ENCODE data around the gene DXO.
"Not testable (repeated sequence)": the region's sequence is repeated elsewhere in the genome, so short reads cannot be mapped to it uniquely, and the experiment has no call there.

Gene DXO

GRCh38 chr6:32002546-32003268 lies 30.8 kb upstream of the DXO start:
- H3K9ac ChIP-seq (ENCODE audit: low read depth, low read length); H3K36me3 ChIP-seq (ENCODE audit: insufficient read depth, low read length); H3K9me3 ChIP-seq (ENCODE audit: control insufficient read depth, insufficient read depth, low read length); H3K4me1 ChIP-seq (ENCODE audit: insufficient read depth, low read length): not testable (repeated sequence)

- not testable (repeated sequence) for H3K36me3 ChIP-seq (ENCODE audit: insufficient read depth, low read length); H3K4me1 ChIP-seq (ENCODE audit: insufficient read depth, low read length); H3K9ac ChIP-seq (ENCODE audit: low read depth, low read length); H3K9me3 ChIP-seq (ENCODE audit: control insufficient read depth, insufficient read depth, low read length)
These were observed 24.4 kb upstream of the DXO start for GRCh38 chr6:31996385-31996784.

GRCh38 chr6:31994421-31994820 lies 22.5 kb upstream of the DXO start:
- H3K9ac ChIP-seq (ENCODE audit: low read depth, low read length); H3K4me1 ChIP-seq (ENCODE audit: insufficient read depth, low read length); H3K9me3 ChIP-seq (ENCODE audit: control insufficient read depth, insufficient read depth, low read length); H3K36me3 ChIP-seq (ENCODE audit: insufficient read depth, low read length): not testable (repeated sequence)

- not testable (repeated sequence) for H3K9ac ChIP-seq (ENCODE audit: low read depth, low read length); H3K4me1 ChIP-seq (ENCODE audit: insufficient read depth, low read length); H3K9me3 ChIP-seq (ENCODE audit: control insufficient read depth, insufficient read depth, low read length); H3K36me3 ChIP-seq (ENCODE audit: insufficient read depth, low read length)
These were observed 17.4 kb upstream of the DXO start for GRCh38 chr6:31989363-31989762.

- not testable (repeated sequence) for H3K9me3 ChIP-seq (ENCODE audit: control insufficient read depth, insufficient read depth, low read length); H3K36me3 ChIP-seq (ENCODE audit: insufficient read depth, low read length); H3K4me1 ChIP-seq (ENCODE audit: insufficient read depth, low read length); H3K9ac ChIP-seq (ENCODE audit: low read depth, low read length)
These were observed 9.8 kb upstream of the DXO start, which contains the start of gene C4A for GRCh38 chr6:31981744-31982143. C4A (plus strand) TSS chr6:31982057; CDS start chr6:31982108, 51 bp downstream.

GRCh38 chr6:31980998-31981397 lies 9.1 kb upstream of the DXO start:
- H3K4me1 ChIP-seq (ENCODE audit: insufficient read depth, low read length); H3K9ac ChIP-seq (ENCODE audit: low read depth, low read length); H3K36me3 ChIP-seq (ENCODE audit: insufficient read depth, low read length); H3K9me3 ChIP-seq (ENCODE audit: control insufficient read depth, insufficient read depth, low read length): not testable (repeated sequence)

- not testable (repeated sequence) for H3K9ac ChIP-seq (ENCODE audit: low read depth, low read length); H3K9me3 ChIP-seq (ENCODE audit: control insufficient read depth, insufficient read depth, low read length); H3K4me1 ChIP-seq (ENCODE audit: insufficient read depth, low read length); H3K36me3 ChIP-seq (ENCODE audit: insufficient read depth, low read length)
These were observed 8.4 kb upstream of the DXO start for GRCh38 chr6:31980195-31980876.

GRCh38 chr6:31979238-31979898 lies 7.4 kb upstream of the DXO start:
- H3K4me1 ChIP-seq (ENCODE audit: insufficient read depth, low read length): no peaks in the 10 kb centered on the region
- H3K36me3 ChIP-seq (ENCODE audit: insufficient read depth, low read length): no peaks in the 10 kb centered on the region
- H3K9ac ChIP-seq (ENCODE audit: low read depth, low read length): no peak overlapping the region
- no peaks in the 10 kb centered on the region; the same call in 1 of the 2 replicates for H3K9me3 ChIP-seq (ENCODE audit: control insufficient read depth, insufficient read depth, low read length)

GRCh38 chr6:31978831-31979230 lies 6.9 kb upstream of the DXO start:
- Histone ChIP-seq H3K4me1 (ENCODE audit: insufficient read depth, low read length) (no peaks in the 10 kb centered on the region), H3K9ac (ENCODE audit: low read depth, low read length) (no peak overlapping the region), H3K36me3 (ENCODE audit: insufficient read depth, low read length) (no peaks in the 10 kb centered on the region), H3K9me3 (ENCODE audit: control insufficient read depth, insufficient read depth, low read length) (no peaks in the 10 kb centered on the region; the same call in 1 of the 2 replicates)

GRCh38 chr6:31977816-31978431 lies 6.0 kb upstream of the DXO start:
- Histone ChIP-seq H3K4me1 (ENCODE audit: insufficient read depth, low read length) (peaks cover 5% of the 10 kb centered on the region; the same call in 1 of the 2 replicates), H3K9me3 (ENCODE audit: control insufficient read depth, insufficient read depth, low read length) (no peaks in the 10 kb centered on the region; the same call in 1 of the 2 replicates), H3K36me3 (ENCODE audit: insufficient read depth, low read length) (no peaks in the 10 kb centered on the region), H3K9ac (ENCODE audit: low read depth, low read length) (no peak overlapping the region)

GRCh38 chr6:31976065-31976464 lies 4.1 kb upstream of the DXO start:
- H3K4me1 ChIP-seq (ENCODE audit: insufficient read depth, low read length); H3K36me3 ChIP-seq (ENCODE audit: insufficient read depth, low read length); H3K9ac ChIP-seq (ENCODE audit: low read depth, low read length); H3K9me3 ChIP-seq (ENCODE audit: control insufficient read depth, insufficient read depth, low read length): not testable (repeated sequence)

GRCh38 chr6:31972709-31973350 lies 892 bp upstream of the DXO start:
- H3K9me3 ChIP-seq (ENCODE audit: control insufficient read depth, insufficient read depth, low read length): no peaks in the 10 kb centered on the region; the same call in 1 of the 2 replicates
- H3K9ac ChIP-seq (ENCODE audit: low read depth, low read length): peak overlapping the region; percentile 69
- peaks cover 5% of the 10 kb centered on the region; the same call in 1 of the 2 replicates for H3K4me1 ChIP-seq (ENCODE audit: insufficient read depth, low read length)
- H3K36me3 ChIP-seq (ENCODE audit: insufficient read depth, low read length): peaks cover 8% of the 10 kb centered on the region

GRCh38 chr6:31971279-31971992 lies 502 bp downstream of the DXO start:
- Histone ChIP-seq H3K9me3 (ENCODE audit: control insufficient read depth, insufficient read depth, low read length) (no peaks in the 10 kb centered on the region; the same call in 1 of the 2 replicates), H3K4me1 (ENCODE audit: insufficient read depth, low read length) (peaks cover 5% of the 10 kb centered on the region; the same call in 1 of the 2 replicates), H3K36me3 (ENCODE audit: insufficient read depth, low read length) (peaks cover 8% of the 10 kb centered on the region), H3K9ac (ENCODE audit: low read depth, low read length) (peak overlapping the region; percentile 69)
